HepG2 (cell line): ENCODE data around the gene DDX10. TPM values are rescaled to one million over a fixed set of nuclear protein-coding genes. Genes with fewer than 3 reads are reported as not detected.

Source experiments
- ATAC-seq: fragments of 200-7000 bp; cut with Tn5 transposase; 3 replicates; pipeline ENCODE4 v1.9.1; 2020; ENCODE audit warnings: mild to moderate bottlenecking, moderate library complexity
- BruUV-seq: library from RNA; stranded (reverse); fragments of 400-500 nt; replicated peaks from 2 replicates; lab custom pipeline; 2021; lab: Mats Ljungman, UMichigan
- CTCF ChIA-PET: fragments of 300-600 bp; formaldehyde crosslinking; extraction: SDS; loops from one replicate; lab custom pipeline; 2021; ENCODE audit warnings: low total read pairs, inconsistent platforms, low intra/inter-chr PET ratio; lab: Yijun Ruan, JAX
- POLR2A ChIA-PET: fragments of 350-600 bp; sonication (Branson Sonifier 250); formaldehyde crosslinking; loops from one replicate; lab custom pipeline; 2020; ENCODE audit warnings: antibody characterized with exemption, inconsistent platforms; lab: Yijun Ruan, JAX
- DNase-seq: peaks from one replicate; pipeline ENCODE4 v3.0.0-alpha.2; 2015; ENCODE audit warnings: low spot score
- FAIRE-seq: peaks from 3 replicates; lab custom pipeline; 2011; peaks lifted over from hg19 to GRCh38; lab: Jason Lieb, UNC
- H2AFZ ChIP-seq: one replicate; pipeline ENCODE4 v1.6.1; 2011; ENCODE audit warnings: low read length, inconsistent platforms
- H3K27ac ChIP-seq: fragments of 300-600 bp; 3 replicates; pipeline ENCODE4 v1.8.0; 2011; ENCODE audit warnings: mixed run types, mild to moderate bottlenecking, mixed read lengths, low read length, inconsistent platforms; ENCODE audit not compliant: insufficient read depth; ENCODE audit errors: extremely low read length
- H3K27me3 ChIP-seq, 2 experiments: fragments of 200-600 bp in 1 of 2; 2 replicates in 1 of 2; 3 replicates in 1 of 2; pipeline versions ENCODE4 v1.6.0 to v1.8.0; 2011; ENCODE audit warnings: low read length in 2 of 2, mild to moderate bottlenecking in 2 of 2, moderate library complexity in 2 of 2, inconsistent platforms in 1 of 2; ENCODE audit not compliant: insufficient read depth in 2 of 2, control insufficient read depth in 1 of 2
- H3K36me3 ChIP-seq, 2 experiments: fragments of 200-600 bp in 1 of 2; replicated peaks in 1 of 2; 2 replicates in 1 of 2; 3 replicates in 1 of 2; pipeline versions ENCODE4 v1.5.1 to v1.8.0; 2011; ENCODE audit warnings: low read length in 2 of 2, inconsistent platforms in 1 of 2; ENCODE audit not compliant: insufficient read depth in 2 of 2, control insufficient read depth in 1 of 2
- H3K4me1 ChIP-seq: 2 replicates; pipeline ENCODE4 v1.5.1; 2012; ENCODE audit warnings: low read length, inconsistent platforms; ENCODE audit not compliant: insufficient read depth
- H3K4me2 ChIP-seq: 2 replicates; pipeline ENCODE4 v1.6.0; 2011; ENCODE audit warnings: low read depth, low read length, inconsistent platforms
- H3K4me3 ChIP-seq, 3 experiments: fragments of 200-600 bp in 1 of 3; sonication (generic), shearing (Covaris generic) in 1 of 3; replicated peaks in 1 of 3; 2 replicates each; pipeline ENCODE4 v1.5.1; 2011 to 2016; ENCODE audit warnings: low read length in 3 of 3, inconsistent platforms in 2 of 3, low read depth in 2 of 3, mild to moderate bottlenecking in 2 of 3, control low read depth in 1 of 3, mixed read lengths in 1 of 3; ENCODE audit not compliant: insufficient read depth in 1 of 3
- H3K79me2 ChIP-seq: one replicate; pipeline ENCODE4 v1.6.1; 2011; ENCODE audit warnings: low read length, inconsistent platforms; ENCODE audit not compliant: insufficient read depth
- H3K9ac ChIP-seq: 2 replicates; pipeline ENCODE4 v1.6.0; 2011; ENCODE audit warnings: mild to moderate bottlenecking, low read depth, low read length, inconsistent platforms; ENCODE audit not compliant: insufficient read depth
- H3K9me3 ChIP-seq: 2 replicates; pipeline ENCODE4 v1.5.1; 2012; ENCODE audit warnings: mild to moderate bottlenecking, low read length
- H4K20me1 ChIP-seq: 2 replicates; pipeline ENCODE4 v1.6.0; 2011; ENCODE audit warnings: inconsistent platforms, mild to moderate bottlenecking, low read length, moderate library complexity; ENCODE audit not compliant: insufficient read depth
- DNMT1 ChIP-seq: sonication (generic); formaldehyde crosslinking; IDR thresholded peaks from 2 replicates; pipeline ENCODE4 v1.5.1; 2020; ENCODE audit warnings: mild to moderate bottlenecking, missing genetic modification reagents
- FOXK2 ChIP-seq: fragments of 450-650 bp; IDR thresholded peaks from 2 replicates; pipeline ENCODE4 v1.6.1; 2016
- HNRNPUL1 ChIP-seq: fragments of 200-400 bp; formaldehyde crosslinking; IDR thresholded peaks from 2 replicates; pipeline ENCODE4 v1.6.1; 2017; ENCODE audit warnings: low read depth, mild to moderate bottlenecking, low read length, moderate library complexity
- ISL2 ChIP-seq: sonication (generic); formaldehyde crosslinking; IDR thresholded peaks from 2 replicates; pipeline ENCODE4 v1.5.0; 2020; ENCODE audit warnings: missing genetic modification reagents
- MEF2D ChIP-seq: sonication (generic); formaldehyde crosslinking; IDR thresholded peaks from 2 replicates; pipeline ENCODE4 v1.5.1; 2020; ENCODE audit warnings: mild to moderate bottlenecking, missing genetic modification reagents
- NFE2L1 ChIP-seq: sonication (generic); formaldehyde crosslinking; IDR thresholded peaks from 2 replicates; pipeline ENCODE4 v1.4.0; 2020; ENCODE audit warnings: missing genetic modification reagents, mild to moderate bottlenecking, borderline replicate concordance
- NFRKB ChIP-seq: fragments of 450-650 bp; IDR thresholded peaks from 2 replicates; pipeline ENCODE4 v1.6.1; 2017
- PHF8 ChIP-seq: sonication (generic); formaldehyde crosslinking; IDR thresholded peaks from 2 replicates; pipeline ENCODE4 v1.5.0; 2020; ENCODE audit warnings: missing genetic modification reagents
- YEATS4 ChIP-seq: sonication (generic); formaldehyde crosslinking; IDR thresholded peaks from 2 replicates; pipeline ENCODE4 v1.4.0; 2020; ENCODE audit warnings: missing genetic modification reagents, borderline replicate concordance
- ZKSCAN8 ChIP-seq: IDR thresholded peaks from 2 replicates; pipeline ENCODE4 v1.6.1; 2016; ENCODE audit warnings: borderline replicate concordance, missing genetic modification reagents, missing compliant biosample characterization
- ZNF468 ChIP-seq: sonication (generic); formaldehyde crosslinking; IDR thresholded peaks from 2 replicates; pipeline ENCODE4 v1.8.0; 2022; ENCODE audit warnings: mild to moderate bottlenecking, moderate library complexity, missing genetic modification reagents
- ZNF672 ChIP-seq: sonication (generic); formaldehyde crosslinking; IDR thresholded peaks from 2 replicates; pipeline ENCODE4 v1.8.1; 2022; ENCODE audit warnings: missing genetic modification reagents
- ZNF766 ChIP-seq: sonication (generic); formaldehyde crosslinking; IDR thresholded peaks from 2 replicates; pipeline ENCODE4 v1.5.0; 2020; ENCODE audit warnings: missing genetic modification reagents, borderline replicate concordance
- ZNF816 ChIP-seq: sonication (generic); formaldehyde crosslinking; IDR thresholded peaks from 2 replicates; pipeline ENCODE4 v1.8.0; 2022; ENCODE audit warnings: missing genetic modification reagents, mild to moderate bottlenecking, borderline replicate concordance
- WGBS: methylation state at CpG from one replicate; pipeline ENCODE4 v1.1.6; 2017; ENCODE audit warnings: low lambda C conversion rate; 5-methylcytosine and 5-hydroxymethylcytosine counted together
- in situ Hi-C: cut with HindIII; loops from 2 replicates; pipeline ENCODE4 v1.10.0; 2017; ENCODE audit warnings: low pct_unique_long_range_greater_than_20kb; ENCODE audit not compliant: extremely low pct_ligation_motif_present
- intact Hi-C: fragments of 100-400 bp; cut with micrococcal nuclease; formaldehyde crosslinking; loops from one replicate; pipeline ENCODE4 v1.10.0; 2022; ENCODE audit not compliant: unreplicated experiment
- polyA plus RNA-seq, 8 experiments: library from polyadenylated mRNA; depleted of rRNA in 3 of 8; stranded (reverse) in 7 of 8; unstranded in 1 of 8; fragments of >200 nt; fragmentation: Illumina TruSeq in 4 of 8; extraction: Trizol in 4 of 8; gene quantifications; 2 replicates each; pipeline versions ENCODE4 v1.2.1 to v1.2.3, GENCODE V29; 2011 to 2016; ENCODE audit warnings: low read depth in 4 of 8, missing spikeins in 1 of 8, mixed read lengths in 1 of 8; ENCODE audit not compliant: insufficient read depth in 1 of 8
- total RNA-seq, 5 experiments: library from RNA; depleted of rRNA; stranded (reverse); fragments of >200 nt; fragmentation: Illumina TruSeq; extraction: Trizol; gene quantifications; 2 replicates each; pipeline ENCODE4 v1.2.3, GENCODE V29; 2016; ENCODE audit warnings: low read depth in 1 of 5
- TF ChIP-seq, protein P1 (sequence below): sonication (generic); formaldehyde crosslinking; IDR thresholded peaks from one replicate; pipeline ENCODE4 v1.5.1; 2020; ENCODE audit warnings: mild to moderate bottlenecking, missing genetic modification reagents; ENCODE audit errors: not compliant biosample characterization

The DDX10 gene
- total and polyA plus RNA-seq, 2 of the 13 experiments (the other 11 are each of a cell fraction or from before 2014, with no cell fraction given) = 17.0 to 32.0 TPM

DNA sequence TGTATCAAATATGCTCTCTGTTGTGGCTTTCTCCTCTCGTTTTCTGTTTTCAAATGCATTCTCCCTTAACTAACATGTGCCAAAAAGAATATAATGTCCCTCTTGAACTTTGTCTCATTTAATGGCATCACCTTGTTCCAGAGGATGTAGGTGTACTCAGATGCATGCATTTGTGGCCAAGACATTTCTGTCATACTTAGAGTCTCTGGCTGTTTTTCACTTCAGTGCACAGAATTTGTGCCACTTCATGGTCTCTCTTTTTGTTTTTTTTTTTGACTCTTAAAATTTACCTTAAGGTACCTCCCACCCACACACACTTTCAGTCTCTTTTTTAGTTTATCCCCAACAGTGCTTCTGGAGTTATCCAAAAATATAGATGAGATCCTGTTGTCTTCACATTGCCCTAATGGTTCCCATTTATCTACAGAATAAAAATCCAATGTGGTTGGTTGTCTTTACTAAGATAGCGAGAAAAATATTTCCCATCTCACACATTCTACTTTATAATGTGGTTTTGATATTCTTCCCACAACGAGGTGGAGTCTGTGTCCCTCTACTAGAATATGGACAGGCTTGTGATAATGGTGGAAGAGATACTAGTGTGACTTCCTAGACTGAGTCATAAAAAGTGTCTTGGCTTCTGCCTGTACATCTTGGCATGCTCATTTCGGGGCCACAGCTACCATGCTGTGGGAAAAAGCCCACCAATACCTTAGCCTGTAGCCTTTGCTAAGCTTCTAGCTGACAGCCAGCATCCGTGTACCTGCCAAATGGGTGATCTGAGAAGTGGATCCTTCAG lies 125.8 kb downstream of the DDX10 start:
- H4K20me1 ChIP-seq = no peaks in the 10 kb centered on the region
- DNase-seq = no peak
- POLR2A ChIA-PET = no interaction called here
- TF ChIP-seq, protein P1, sequence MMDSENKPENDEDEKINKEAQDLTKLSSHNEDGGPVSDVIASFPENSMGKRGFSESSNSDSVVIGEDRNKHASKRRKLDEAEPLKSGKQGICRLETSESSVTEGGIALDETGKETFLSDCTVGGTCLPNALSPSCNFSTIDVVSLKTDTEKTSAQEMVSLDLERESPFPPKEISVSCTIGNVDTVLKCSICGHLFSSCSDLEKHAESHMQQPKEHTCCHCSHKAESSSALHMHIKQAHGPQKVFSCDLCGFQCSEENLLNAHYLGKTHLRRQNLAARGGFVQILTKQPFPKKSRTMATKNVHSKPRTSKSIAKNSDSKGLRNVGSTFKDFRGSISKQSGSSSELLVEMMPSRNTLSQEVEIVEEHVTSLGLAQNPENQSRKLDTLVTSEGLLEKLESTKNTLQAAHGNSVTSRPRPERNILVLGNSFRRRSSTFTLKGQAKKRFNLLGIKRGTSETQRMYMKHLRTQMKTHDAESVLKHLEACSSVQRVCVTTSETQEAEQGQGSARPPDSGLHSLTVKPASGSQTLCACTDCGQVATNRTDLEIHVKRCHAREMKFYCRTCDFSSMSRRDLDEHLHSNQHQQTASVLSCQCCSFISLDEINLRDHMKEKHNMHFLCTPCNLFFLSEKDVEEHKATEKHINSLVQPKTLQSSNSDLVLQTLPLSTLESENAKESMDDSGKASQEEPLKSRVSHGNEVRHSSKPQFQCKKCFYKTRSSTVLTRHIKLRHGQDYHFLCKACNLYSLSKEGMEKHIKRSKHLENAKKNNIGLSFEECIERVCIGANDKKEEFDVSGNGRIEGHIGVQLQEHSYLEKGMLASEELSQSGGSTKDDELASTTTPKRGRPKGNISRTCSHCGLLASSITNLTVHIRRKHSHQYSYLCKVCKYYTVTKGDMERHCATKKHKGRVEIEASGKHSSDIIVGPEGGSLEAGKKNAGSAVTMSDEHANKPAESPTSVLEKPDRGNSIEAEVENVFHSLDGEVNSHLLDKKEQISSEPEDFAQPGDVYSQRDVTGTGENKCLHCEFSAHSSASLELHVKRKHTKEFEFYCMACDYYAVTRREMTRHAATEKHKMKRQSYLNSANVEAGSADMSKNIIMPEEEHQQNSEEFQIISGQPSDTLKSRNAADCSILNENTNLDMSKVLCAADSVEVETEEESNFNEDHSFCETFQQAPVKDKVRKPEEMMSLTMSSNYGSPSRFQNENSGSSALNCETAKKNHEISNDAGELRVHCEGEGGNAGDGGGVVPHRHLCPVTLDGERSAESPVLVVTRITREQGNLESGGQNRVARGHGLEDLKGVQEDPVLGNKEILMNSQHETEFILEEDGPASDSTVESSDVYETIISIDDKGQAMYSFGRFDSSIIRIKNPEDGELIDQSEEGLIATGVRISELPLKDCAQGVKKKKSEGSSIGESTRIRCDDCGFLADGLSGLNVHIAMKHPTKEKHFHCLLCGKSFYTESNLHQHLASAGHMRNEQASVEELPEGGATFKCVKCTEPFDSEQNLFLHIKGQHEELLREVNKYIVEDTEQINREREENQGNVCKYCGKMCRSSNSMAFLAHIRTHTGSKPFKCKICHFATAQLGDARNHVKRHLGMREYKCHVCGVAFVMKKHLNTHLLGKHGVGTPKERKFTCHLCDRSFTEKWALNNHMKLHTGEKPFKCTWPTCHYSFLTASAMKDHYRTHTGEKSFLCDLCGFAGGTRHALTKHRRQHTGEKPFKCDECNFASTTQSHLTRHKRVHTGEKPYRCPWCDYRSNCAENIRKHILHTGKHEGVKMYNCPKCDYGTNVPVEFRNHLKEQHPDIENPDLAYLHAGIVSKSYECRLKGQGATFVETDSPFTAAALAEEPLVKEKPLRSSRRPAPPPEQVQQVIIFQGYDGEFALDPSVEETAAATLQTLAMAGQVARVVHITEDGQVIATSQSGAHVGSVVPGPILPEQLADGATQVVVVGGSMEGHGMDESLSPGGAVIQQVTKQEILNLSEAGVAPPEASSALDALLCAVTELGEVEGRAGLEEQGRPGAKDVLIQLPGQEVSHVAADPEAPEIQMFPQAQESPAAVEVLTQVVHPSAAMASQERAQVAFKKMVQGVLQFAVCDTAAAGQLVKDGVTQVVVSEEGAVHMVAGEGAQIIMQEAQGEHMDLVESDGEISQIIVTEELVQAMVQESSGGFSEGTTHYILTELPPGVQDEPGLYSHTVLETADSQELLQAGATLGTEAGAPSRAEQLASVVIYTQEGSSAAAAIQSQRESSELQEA (CRISPR knock-in tag) = no peak
- TF ChIP-seq HNRNPUL1 (no peak), FOXK2 (no peak), ISL2 (CRISPR knock-in tag) (no peak), ZNF816 (CRISPR knock-in tag) (no peak), ZNF766 (CRISPR knock-in tag) (no peak), MEF2D (CRISPR knock-in tag) (no peak), YEATS4 (CRISPR knock-in tag) (no peak), DNMT1 (no peak), ZNF468 (no peak), ZNF672 (CRISPR knock-in tag) (no peak), NFRKB (no peak), NFE2L1 (CRISPR knock-in tag) (no peak), ZKSCAN8 (CRISPR knock-in tag) (no peak), PHF8 (CRISPR knock-in tag) (no peak)
- CTCF ChIA-PET = no interaction called here
- in situ Hi-C loops (no loop called here), intact Hi-C loops (no loop called here)
- no peaks in the 10 kb centered on the region for H3K36me3 ChIP-seq
- no peak overlapping the region for H3K4me2 ChIP-seq
- H3K79me2 ChIP-seq = no peaks in the 10 kb centered on the region
- H3K4me3 ChIP-seq = no peak overlapping the region
- no peak for ATAC-seq
- no peak overlapping the region for H3K27ac ChIP-seq
- no peaks in the 10 kb centered on the region for H3K9me3 ChIP-seq
- WGBS = 76% methylated on average over 5 of the region's 5 CpGs
- no TSS peak for BruUV-seq
- H3K9ac ChIP-seq = no peak overlapping the region
- H2AFZ ChIP-seq = no peak overlapping the region
- no peaks in the 10 kb centered on the region for H3K27me3 ChIP-seq
- H3K4me1 ChIP-seq = no peaks in the 10 kb centered on the region
- no peak for FAIRE-seq
